HL-60/S4 treated with retinoic acid at 250 ng/mL for 4 days and 3 days (cell line): ENCODE measurements around the gene NDUFB7.

Experiments used
- in situ Hi-C: fragments of 300-500 bp; cut with MboI; formaldehyde crosslinking; loops from 2 replicates; pipeline ENCODE4 v1.7.0; 2022; ENCODE audit warnings: low sequenced_read_pairs

Gene NDUFB7

GRCh38 chr19:14575428-14575980 is 3.6 kb upstream of the NDUFB7 start:
- in situ Hi-C loops, result no loop called here

GRCh38 chr19:14570864-14571527 is 870 bp downstream of the NDUFB7 start:
- in situ Hi-C loops, result loop anchor here (5.0 to 25.0 kb wide), 2 partner anchors 116 to 316 kb away; partner anchors contain the start of gene OR7A17

GRCh38 chr19:14567079-14567478 is 4.8 kb downstream of the NDUFB7 start:
- in situ Hi-C loops, result loop anchor here (25.0 kb wide), 1 partner anchor 320 kb away; the partner anchor contains the start of gene OR7A17

GRCh38 chr19:14566712-14567077 is 5.2 kb downstream of the NDUFB7 start:
- in situ Hi-C loops, result loop anchor here (25.0 kb wide), 1 partner anchor 321 kb away; the partner anchor contains the start of gene OR7A17

GRCh38 chr19:14565765-14566711 is 5.8 kb downstream of the NDUFB7 start:
- in situ Hi-C loops, result loop anchor here (25.0 kb wide), 1 partner anchor 321 kb away; the partner anchor contains the start of gene OR7A17

- in situ Hi-C loops, result loop anchor here (25.0 kb wide), 1 partner anchor 322 kb away; the partner anchor contains the start of gene OR7A17
Observed at GRCh38 chr19:14565298-14565679, 6.6 kb downstream of the NDUFB7 start.

GRCh38 chr19:14564652-14565297 is 7.1 kb downstream of the NDUFB7 start:
- in situ Hi-C loops, result loop anchor here (25.0 kb wide), 1 partner anchor 323 kb away; the partner anchor contains the start of gene OR7A17

- in situ Hi-C loops, result loop anchor here (25.0 kb wide), 1 partner anchor 323 kb away; the partner anchor contains the start of gene OR7A17
Observed at GRCh38 chr19:14563989-14564651, 7.7 kb downstream of the NDUFB7 start.

GRCh38 chr19:14563590-14563926 is 8.3 kb downstream of the NDUFB7 start:
- in situ Hi-C loops, result loop anchor here (25.0 kb wide), 1 partner anchor 324 kb away; the partner anchor contains the start of gene OR7A17

- in situ Hi-C loops, result loop anchor here (25.0 kb wide), 1 partner anchor 324 kb away; the partner anchor contains the start of gene OR7A17
Observed at GRCh38 chr19:14562660-14563589, 8.9 kb downstream of the NDUFB7 start.

GRCh38 chr19:14561847-14562351 is 10.0 kb downstream of the NDUFB7 start:
- in situ Hi-C loops, result loop anchor here (25.0 kb wide), 1 partner anchor 325 kb away; the partner anchor contains the start of gene OR7A17

GRCh38 chr19:14561249-14561648 is 10.6 kb downstream of the NDUFB7 start:
- in situ Hi-C loops, result loop anchor here (25.0 kb wide), 1 partner anchor 326 kb away; the partner anchor contains the start of gene OR7A17

GRCh38 chr19:14560776-14561108 is 11.1 kb downstream of the NDUFB7 start:
- in situ Hi-C loops, result loop anchor here (25.0 kb wide), 1 partner anchor 327 kb away; the partner anchor contains the start of gene OR7A17

- in situ Hi-C loops, result loop anchor here (25.0 kb wide), 1 partner anchor 327 kb away; the partner anchor contains the start of gene OR7A17
Observed at GRCh38 chr19:14559916-14560775, 11.7 kb downstream of the NDUFB7 start.

GRCh38 chr19:14558370-14559066 is 13.3 kb downstream of the NDUFB7 start:
- in situ Hi-C loops, result loop anchor here (25.0 kb wide), 1 partner anchor 329 kb away; the partner anchor contains the start of gene OR7A17

GRCh38 chr19:14556662-14557188 is 15.1 kb downstream of the NDUFB7 start:
- in situ Hi-C loops, result loop anchor here (25.0 kb wide), 1 partner anchor 331 kb away; the partner anchor contains the start of gene OR7A17
